ENCODE measurements around the gene CEP192.

- TF ChIP-seq ZNF302 (tag by site-specific recombination; IDR thresholded peaks at IDR 0.05; ENCODE audit: low read depth) (no peak), ZNF658 (tag by site-specific recombination; IDR thresholded peaks at IDR 0.05) (no peak), CTCF (tag by site-specific recombination; IDR thresholded peaks at IDR 0.05) (no peak)
These were observed 16.0 kb downstream of the CEP192 start for GRCh38 chr18:13007248-13007560.
